ENCODE data around the gene PTPRG. TPM values are rescaled to one million over a fixed set of nuclear protein-coding genes. Genes with fewer than 3 reads are reported as not detected.

The PTPRG gene
- total and polyA plus RNA-seq, 4 donors: 3.6 to 35.6 (median 8.1) TPM

DNA sequence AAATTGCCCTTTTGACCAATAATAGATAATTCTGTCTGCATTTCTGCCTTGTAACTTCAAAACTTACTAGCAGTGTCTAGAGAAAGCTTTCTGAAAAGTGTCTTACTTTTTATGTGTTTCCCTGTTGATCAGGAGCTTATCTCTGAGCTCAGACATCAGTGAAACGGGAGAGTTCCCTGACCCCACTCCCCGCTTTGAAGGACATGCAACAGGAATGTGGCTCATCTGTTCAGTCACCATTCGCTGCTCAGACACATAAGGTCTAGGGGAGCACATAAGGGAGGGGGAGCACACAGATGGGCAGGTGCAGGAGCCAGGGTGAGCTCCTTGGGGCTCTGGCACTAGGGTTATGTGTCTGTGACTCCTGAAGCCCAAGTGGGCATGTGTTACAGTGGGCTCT is 607.0 kb downstream of the PTPRG start:
- H3K27ac ChIP-seq (ENCODE audit: low read depth in 1 of 2, low read length in 2 of 2): no peak overlapping the region
- peaks cover 0 to 1% (median 0%) of the 10 kb centered on the region in 4 donors for H3K36me3 ChIP-seq (ENCODE audit: control insufficient read depth in 4 of 4, insufficient read depth in 3 of 4, low read depth in 1 of 4, low read length in 3 of 4)
- no peak overlapping the region for H3K4me3 ChIP-seq (ENCODE audit: low read depth in 1 of 3, low read length in 3 of 3)
- TF ChIP-seq, protein P1, sequence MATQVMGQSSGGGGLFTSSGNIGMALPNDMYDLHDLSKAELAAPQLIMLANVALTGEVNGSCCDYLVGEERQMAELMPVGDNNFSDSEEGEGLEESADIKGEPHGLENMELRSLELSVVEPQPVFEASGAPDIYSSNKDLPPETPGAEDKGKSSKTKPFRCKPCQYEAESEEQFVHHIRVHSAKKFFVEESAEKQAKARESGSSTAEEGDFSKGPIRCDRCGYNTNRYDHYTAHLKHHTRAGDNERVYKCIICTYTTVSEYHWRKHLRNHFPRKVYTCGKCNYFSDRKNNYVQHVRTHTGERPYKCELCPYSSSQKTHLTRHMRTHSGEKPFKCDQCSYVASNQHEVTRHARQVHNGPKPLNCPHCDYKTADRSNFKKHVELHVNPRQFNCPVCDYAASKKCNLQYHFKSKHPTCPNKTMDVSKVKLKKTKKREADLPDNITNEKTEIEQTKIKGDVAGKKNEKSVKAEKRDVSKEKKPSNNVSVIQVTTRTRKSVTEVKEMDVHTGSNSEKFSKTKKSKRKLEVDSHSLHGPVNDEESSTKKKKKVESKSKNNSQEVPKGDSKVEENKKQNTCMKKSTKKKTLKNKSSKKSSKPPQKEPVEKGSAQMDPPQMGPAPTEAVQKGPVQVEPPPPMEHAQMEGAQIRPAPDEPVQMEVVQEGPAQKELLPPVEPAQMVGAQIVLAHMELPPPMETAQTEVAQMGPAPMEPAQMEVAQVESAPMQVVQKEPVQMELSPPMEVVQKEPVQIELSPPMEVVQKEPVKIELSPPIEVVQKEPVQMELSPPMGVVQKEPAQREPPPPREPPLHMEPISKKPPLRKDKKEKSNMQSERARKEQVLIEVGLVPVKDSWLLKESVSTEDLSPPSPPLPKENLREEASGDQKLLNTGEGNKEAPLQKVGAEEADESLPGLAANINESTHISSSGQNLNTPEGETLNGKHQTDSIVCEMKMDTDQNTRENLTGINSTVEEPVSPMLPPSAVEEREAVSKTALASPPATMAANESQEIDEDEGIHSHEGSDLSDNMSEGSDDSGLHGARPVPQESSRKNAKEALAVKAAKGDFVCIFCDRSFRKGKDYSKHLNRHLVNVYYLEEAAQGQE (IDR thresholded peaks at IDR 0.05): no peak
- no peak for TF ChIP-seq GABPA (IDR thresholded peaks at IDR 0.05 in 1 of 2, conservative IDR thresholded peaks at IDR 0.05 in 1 of 2)
- no peak for TF ChIP-seq JUND (IDR thresholded peaks at IDR 0.05)
- TF ChIP-seq NR2F2 (IDR thresholded peaks at IDR 0.05): no peak
- TF ChIP-seq, protein P2, sequence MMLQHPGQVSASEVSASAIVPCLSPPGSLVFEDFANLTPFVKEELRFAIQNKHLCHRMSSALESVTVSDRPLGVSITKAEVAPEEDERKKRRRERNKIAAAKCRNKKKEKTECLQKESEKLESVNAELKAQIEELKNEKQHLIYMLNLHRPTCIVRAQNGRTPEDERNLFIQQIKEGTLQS (IDR thresholded peaks at IDR 0.05): no peak
- no peak for TF ChIP-seq HNF4G (IDR thresholded peaks at IDR 0.05)
- TF ChIP-seq, protein P3, sequence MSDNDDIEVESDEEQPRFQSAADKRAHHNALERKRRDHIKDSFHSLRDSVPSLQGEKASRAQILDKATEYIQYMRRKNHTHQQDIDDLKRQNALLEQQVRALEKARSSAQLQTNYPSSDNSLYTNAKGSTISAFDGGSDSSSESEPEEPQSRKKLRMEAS (IDR thresholded peaks at IDR 0.05): no peak
- no peak for TF ChIP-seq EGR1 (IDR thresholded peaks at IDR 0.05; ENCODE audit: low read depth in 2 of 2)
- no peak for TF ChIP-seq FOXA2 (IDR thresholded peaks at IDR 0.05)
- TF ChIP-seq YY1 (IDR thresholded peaks at IDR 0.05): no peak
- no peak for TF ChIP-seq RAD21 (IDR thresholded peaks at IDR 0.05)
- H3K9me3 ChIP-seq (ENCODE audit: control insufficient read depth in 4 of 4, low read length in 3 of 4): no peaks in the 10 kb centered on the region
- H3K27me3 ChIP-seq (ENCODE audit: control insufficient read depth in 4 of 4, insufficient read depth in 4 of 4, low read length in 3 of 4): no peaks in the 10 kb centered on the region
- 90% methylated on average over 3 of the region's 3 CpGs for WGBS
- DNase-seq (ENCODE audit: low spot score): no peak
- no peak overlapping the region for H3K9ac ChIP-seq (ENCODE audit: low read depth in 1 of 2, low read length in 2 of 2)
- no peaks in the 10 kb centered on the region for H3K4me1 ChIP-seq (ENCODE audit: control insufficient read depth in 4 of 4, insufficient read depth in 4 of 4, low read length in 3 of 4)

DNA sequence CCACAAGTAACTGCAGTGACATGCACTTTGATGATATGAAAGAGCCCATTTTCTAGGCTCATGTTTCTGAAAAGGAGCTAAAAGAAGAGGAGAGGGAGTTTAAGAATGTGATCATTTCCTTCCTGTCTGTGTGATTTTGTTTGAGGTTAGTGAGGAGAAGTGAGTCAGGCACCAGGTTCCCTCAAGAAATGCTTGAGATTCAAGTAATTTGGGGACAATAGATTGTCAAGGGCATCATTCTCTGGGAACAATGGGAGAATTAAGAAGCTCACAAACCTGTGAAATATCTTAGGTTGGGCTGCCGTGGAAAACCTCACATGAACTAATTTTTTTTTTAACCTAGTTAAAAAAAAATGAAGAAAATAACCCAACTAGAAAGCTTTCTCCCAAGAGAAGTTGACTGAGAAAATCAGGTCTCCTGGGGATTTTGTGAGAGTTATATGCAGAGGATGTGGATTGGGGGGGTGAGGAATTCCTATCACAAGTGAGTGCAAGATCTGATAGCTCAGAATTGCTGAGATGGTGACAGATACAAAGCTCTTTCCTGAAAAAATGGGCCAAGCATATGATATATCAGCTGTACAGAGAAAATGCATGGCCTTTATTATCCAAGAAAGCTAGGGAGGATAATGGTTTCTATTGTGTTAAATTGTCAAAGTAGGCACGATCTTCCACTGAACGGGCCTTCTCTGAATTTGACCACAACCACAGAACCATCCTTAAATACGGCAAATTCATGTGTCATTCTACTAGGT is 608.7 kb downstream of the PTPRG start:
- no peak for DNase-seq (ENCODE audit: low spot score)
- Histone ChIP-seq H3K9ac (ENCODE audit: low read depth in 1 of 2, low read length in 2 of 2) (no peak overlapping the region), H3K27ac (ENCODE audit: low read depth in 1 of 2, low read length in 2 of 2) (no peak overlapping the region), H3K4me1 (ENCODE audit: control insufficient read depth in 4 of 4, insufficient read depth in 4 of 4, low read length in 3 of 4) (no peaks in the 10 kb centered on the region), H3K9me3 (ENCODE audit: control insufficient read depth in 4 of 4, low read length in 3 of 4) (no peaks in the 10 kb centered on the region), H3K27me3 (ENCODE audit: control insufficient read depth in 4 of 4, insufficient read depth in 4 of 4, low read length in 3 of 4) (no peaks in the 10 kb centered on the region), H3K36me3 (ENCODE audit: control insufficient read depth in 4 of 4, insufficient read depth in 3 of 4, low read depth in 1 of 4, low read length in 3 of 4) (peaks cover 0 to 1% (median 0%) of the 10 kb centered on the region in 4 donors), H3K4me3 (ENCODE audit: low read depth in 1 of 3, low read length in 3 of 3) (no peak overlapping the region)
- TF ChIP-seq RXRA (IDR thresholded peaks at IDR 0.05) (no peak), EGR1 (IDR thresholded peaks at IDR 0.05; ENCODE audit: low read depth in 2 of 2) (no peak), HNF4G (IDR thresholded peaks at IDR 0.05) (no peak), GABPA (IDR thresholded peaks at IDR 0.05 in 1 of 2, conservative IDR thresholded peaks at IDR 0.05 in 1 of 2) (no peak), YY1 (IDR thresholded peaks at IDR 0.05) (no peak), FOXA2 (IDR thresholded peaks at IDR 0.05) (no peak)
- TF ChIP-seq, protein P2 (IDR thresholded peaks at IDR 0.05): no peak
- TF ChIP-seq, protein P1 (IDR thresholded peaks at IDR 0.05): no peak
- TF ChIP-seq, protein P3 (IDR thresholded peaks at IDR 0.05): no peak
- WGBS: 88% methylated on average over 4 of the region's 4 CpGs

Data from liver (tissue), 9 donors.